GM21528 (cell line): Measurements from ENCODE around the gene MNS1.
A peak's percentile ranks its signal among the peaks of the same experiment; 100 is the strongest.
"Not testable (repeated sequence)": the region's sequence is repeated elsewhere in the genome, so short reads cannot be mapped to it uniquely, and the experiment has no call there.

ENCODE experiments used
- ATAC-seq: cut with Tn5 transposase; IDR thresholded peaks from one replicate; pipeline ENCODE4 v1.9.1; 2021; ENCODE audit warnings: mild to moderate bottlenecking, moderate library complexity; ENCODE audit not compliant: unreplicated experiment, low FRiP score

Gene MNS1

GRCh38 chr15:56456229-56456628, 8.7 kb downstream of the MNS1 start:
- no peak for ATAC-seq

DNA sequence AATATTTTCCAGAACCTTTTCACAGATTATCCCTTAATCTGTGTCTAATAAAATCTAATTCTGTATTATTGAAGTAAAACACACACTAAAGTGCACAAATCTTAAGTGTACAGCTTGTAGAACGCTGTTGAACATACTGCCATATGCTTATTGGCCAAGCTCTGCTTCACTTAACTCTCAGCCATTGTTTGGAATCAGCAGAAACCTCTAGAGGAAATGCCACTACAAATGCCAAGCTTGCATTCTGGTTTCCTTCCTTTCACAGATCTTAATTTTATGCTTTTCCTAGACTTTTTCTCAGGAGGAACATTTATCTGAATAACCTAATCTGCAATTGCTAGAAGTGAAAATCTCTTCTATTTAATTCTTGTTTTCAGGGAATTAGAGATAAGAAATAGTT, 10.1 kb downstream of the MNS1 start:
- ATAC-seq, result no peak

DNA sequence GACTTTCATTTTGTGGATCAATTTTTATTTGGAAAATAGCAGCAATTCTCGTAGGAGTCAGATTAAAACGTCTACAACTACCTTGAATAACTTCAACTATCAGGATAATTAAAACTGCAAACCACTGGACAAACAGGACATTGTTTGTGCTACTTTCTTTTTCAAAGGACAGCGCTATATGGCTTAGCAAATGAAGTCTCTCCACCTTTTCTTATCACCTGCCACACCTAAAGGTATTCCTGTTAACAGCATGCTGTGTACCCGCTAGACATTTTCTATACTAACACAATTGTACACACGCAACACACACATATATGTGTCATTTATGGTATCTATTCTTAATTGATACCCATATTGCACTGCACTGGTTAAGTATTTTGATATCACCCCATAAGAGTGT, 19.2 kb downstream of the MNS1 start:
- no peak for ATAC-seq

- no peak for ATAC-seq
Measured at GRCh38 chr15:56442354-56442753, 22.6 kb downstream of the MNS1 start.

DNA sequence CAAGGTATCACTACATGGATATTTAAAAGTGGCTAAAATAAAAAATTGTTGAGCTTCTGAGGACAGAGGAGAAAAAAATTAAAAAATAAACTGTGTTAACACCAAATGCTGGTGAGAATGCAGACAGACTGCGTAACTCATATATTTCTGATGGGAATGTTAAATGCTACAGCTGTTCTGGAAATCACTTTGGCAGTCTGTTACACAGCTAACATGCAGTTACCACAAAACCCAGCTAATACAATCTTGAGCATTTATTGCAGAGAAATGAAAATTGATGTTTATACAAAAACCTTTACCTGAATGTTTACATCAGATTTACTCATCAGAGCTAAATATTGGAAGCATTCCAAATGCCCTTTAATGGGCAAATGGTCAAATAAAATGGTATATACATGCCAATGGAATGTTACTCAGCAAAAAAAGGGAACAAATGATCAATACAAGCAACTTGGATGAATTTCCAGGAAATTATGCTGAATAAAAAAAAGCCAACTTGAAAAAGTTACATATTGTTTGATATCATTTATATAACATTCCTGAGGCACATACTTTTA, 24.6 kb downstream of the MNS1 start:
- no peak for ATAC-seq

DNA sequence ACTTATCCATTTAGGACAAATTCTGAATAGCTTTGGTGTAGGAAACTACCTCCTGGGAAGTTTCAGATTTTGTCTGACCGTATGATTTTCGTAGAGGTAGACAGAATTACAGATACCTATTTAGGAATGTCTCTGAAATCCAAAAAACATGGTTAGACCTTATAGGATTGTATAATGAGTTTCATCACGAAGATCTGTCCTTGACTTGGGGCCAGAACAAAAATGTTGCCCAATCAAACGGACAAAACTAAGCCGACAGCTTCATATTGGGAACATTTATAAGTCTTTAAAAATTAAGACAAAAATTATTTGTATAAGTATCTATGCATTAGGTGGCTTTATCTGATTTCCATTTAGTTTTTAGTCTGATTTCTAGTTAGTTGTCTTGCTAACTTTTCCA, 32.6 kb downstream of the MNS1 start:
- no peak for ATAC-seq

DNA sequence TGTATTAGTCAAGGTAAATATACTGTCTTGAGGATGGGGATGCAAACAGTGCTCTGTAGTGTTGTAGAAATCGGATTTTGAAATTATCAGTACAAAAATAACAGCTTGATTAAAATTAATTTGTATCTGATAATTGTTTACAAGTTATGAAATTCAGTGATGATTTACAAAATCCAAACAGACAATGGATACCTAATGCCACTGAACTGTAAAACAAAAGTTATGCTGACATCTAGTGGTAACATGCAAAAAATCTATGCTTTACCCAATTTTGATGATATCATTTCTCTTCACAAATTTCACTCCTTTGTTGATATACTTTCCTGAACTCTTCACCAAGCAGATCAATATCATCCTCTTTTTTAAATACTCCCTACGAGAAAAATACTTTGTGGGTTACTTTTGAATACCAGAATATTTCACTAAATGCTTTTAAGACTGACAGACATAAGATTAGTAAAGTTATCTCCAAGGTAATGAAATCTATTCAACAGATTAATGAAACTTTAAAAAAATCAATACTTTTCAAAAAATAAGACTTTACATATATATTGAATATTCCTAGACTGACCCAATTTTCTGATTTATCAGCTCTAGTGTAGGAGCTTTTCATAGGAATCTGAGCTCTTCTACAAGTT, 36.0 kb downstream of the MNS1 start:
- peak; percentile 64 for ATAC-seq

- ATAC-seq, result no peak
Measured at GRCh38 chr15:56425976-56426375, 39.0 kb downstream of the MNS1 start.

GRCh38 chr15:56425276-56425675, 39.7 kb downstream of the MNS1 start:
- no peak for ATAC-seq

- ATAC-seq, result not testable (repeated sequence)
Measured at GRCh38 chr15:56413114-56413733, 51.7 kb downstream of the MNS1 start.

DNA sequence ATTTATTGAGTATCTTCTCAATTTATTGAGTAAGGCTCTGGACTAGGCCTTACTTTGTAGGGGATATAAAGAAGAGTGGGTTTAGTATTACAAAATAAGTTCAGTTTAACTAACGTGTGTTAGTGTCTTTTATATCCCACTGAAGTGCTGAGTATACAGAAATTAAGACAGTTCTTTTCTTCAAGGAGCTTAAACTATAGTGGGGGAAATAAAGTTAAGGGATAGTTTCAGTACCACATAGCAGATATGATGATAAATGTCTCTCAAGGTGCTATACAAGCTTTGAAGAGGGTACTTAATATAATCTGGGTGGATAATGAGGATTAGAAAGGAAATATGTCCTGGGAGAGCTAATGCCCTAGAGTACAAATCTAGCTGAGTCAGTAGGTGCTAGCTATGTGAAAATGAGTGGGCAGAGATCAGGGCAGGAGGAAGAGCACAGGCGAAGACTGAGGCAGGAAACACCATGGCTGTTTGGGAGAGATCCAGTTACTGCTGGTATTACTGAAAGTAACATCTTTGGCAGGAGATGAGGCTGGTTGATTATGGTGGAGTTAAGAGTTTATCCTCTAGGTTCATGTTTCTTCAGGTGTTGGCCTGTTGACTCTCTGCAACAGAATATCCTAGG, 53.7 kb downstream of the MNS1 start:
- no peak for ATAC-seq

- ATAC-seq, result no peak
Measured at GRCh38 chr15:56410721-56411120, 54.2 kb downstream of the MNS1 start.

GRCh38 chr15:56399209-56399608, 65.7 kb downstream of the MNS1 start:
- not testable (repeated sequence) for ATAC-seq

DNA sequence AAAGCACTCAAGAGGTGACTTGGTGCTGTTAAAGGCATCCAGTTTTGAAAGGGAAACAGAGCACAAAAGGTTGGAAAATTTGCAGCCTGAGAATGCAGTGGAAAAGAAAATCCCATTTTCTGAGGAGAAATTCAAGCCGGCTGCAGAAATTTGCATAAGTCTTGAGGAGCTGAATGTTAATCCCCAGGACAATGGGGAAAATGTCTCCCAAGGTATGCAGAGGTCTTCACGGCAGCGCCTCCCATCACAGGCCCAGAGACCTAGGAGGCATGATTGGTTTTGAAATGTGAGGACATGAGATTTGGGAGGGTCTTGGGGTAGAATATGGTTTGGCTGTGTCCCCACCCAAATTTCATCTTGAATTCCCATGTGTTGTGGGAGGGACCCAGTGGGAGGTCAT, 67.6 kb downstream of the MNS1 start:
- ATAC-seq, result not testable (repeated sequence)

DNA sequence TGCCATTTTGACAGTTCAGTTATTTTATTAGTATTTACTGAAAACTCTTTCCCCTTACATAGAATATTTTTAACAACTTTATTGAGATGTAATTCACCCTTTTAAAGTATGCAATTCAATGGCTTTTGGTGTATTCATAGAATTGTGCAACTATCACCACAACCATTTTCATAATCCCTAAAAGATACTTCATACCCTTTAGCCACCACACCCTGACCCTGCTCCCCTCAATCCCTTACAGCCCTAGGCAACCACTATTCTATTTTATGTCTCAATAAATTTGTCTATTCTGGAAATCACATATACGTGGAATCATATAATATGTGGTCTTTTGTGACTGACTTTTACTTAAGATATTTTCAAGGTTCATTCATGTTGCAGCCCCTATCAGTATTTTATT, 70.0 kb downstream of the MNS1 start:
- ATAC-seq, result no peak

DNA sequence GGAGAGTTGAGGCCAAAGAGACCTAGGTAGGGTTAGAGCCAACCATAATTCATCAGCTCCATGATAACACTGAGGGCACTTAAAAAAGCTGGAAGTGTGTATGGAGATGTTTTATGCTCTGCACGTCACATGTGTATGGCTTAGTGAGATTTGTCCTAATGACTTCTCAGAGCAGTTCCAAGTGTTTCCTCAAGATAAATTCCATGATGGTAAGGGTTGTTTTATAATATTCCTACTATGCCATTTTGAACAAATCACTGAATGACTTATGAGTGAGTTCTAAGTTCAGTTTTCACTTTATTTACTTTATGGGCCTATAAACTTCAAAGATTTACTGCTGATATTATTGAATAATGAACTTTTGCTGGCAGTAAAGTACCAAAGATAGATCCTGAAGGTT, 71.7 kb downstream of the MNS1 start:
- ATAC-seq, result no peak

DNA sequence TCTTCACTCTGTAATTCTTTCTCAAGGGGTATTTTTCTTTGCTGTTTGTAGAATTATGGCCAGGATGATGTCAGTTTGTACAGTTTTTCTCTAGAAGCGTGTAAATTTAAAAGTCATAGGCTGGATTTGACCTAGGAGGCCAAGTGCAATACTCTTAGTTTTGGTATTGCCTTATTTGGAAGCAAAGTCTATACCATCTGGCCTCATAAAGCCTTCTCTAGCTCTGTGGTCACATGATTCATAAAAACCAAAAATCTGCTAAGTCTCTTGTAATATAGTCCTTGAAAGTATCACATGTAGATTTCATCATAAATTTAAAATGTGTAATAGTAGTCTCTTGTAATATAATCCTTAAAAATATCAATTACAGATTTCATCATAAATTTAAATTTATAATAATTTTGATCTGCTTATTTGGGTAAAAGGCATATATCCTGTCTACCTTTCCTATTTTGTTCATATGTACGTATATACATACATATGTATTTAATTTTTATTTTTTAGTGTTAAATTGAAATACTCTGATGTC, 74.1 kb downstream of the MNS1 start:
- no peak for ATAC-seq

GRCh38 chr15:56385908-56386307, 79.0 kb downstream of the MNS1 start:
- ATAC-seq, result no peak

- no peak for ATAC-seq
Measured at GRCh38 chr15:56383010-56383409, 81.9 kb downstream of the MNS1 start.
